ENCODE measurements around the gene SH2D1B.

DNA sequence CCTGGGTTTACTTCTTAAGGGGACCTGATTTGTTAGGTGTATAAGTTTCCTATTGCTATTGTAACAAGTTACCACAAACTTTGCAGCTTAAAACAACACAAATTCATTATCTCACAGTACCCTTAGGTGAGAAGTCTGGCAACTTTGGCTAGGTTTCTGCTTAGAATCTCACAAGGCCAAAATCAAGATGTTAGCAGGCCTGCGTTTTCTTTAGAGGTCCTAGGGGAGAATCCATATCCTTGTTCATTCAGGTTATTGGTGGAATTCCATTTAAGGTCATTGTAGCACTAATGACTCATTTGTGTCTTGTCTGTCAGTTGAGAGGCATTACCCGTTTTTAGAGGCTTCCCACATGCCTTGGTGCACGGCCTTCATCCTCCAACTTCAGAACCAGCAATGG is 8.2 kb upstream of the SH2D1B start:
- TF ChIP-seq, protein P1, sequence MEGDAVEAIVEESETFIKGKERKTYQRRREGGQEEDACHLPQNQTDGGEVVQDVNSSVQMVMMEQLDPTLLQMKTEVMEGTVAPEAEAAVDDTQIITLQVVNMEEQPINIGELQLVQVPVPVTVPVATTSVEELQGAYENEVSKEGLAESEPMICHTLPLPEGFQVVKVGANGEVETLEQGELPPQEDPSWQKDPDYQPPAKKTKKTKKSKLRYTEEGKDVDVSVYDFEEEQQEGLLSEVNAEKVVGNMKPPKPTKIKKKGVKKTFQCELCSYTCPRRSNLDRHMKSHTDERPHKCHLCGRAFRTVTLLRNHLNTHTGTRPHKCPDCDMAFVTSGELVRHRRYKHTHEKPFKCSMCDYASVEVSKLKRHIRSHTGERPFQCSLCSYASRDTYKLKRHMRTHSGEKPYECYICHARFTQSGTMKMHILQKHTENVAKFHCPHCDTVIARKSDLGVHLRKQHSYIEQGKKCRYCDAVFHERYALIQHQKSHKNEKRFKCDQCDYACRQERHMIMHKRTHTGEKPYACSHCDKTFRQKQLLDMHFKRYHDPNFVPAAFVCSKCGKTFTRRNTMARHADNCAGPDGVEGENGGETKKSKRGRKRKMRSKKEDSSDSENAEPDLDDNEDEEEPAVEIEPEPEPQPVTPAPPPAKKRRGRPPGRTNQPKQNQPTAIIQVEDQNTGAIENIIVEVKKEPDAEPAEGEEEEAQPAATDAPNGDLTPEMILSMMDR (conservative IDR thresholded peaks at IDR 0.05; ENCODE audit: low read depth in 2 of 2) = no peak
- TF ChIP-seq POLR2AphosphoS5 (IDR thresholded peaks at IDR 0.05; ENCODE audit: low read depth) (no peak), EZH2phosphoT487 (IDR thresholded peaks at IDR 0.05; ENCODE audit: unreplicated experiment) (no peak), JUNB (IDR thresholded peaks at IDR 0.05; ENCODE audit: unreplicated experiment) (no peak), EZH2 (IDR thresholded peaks at IDR 0.05; ENCODE audit: low read depth, unreplicated experiment) (no peak), CREB1 (CRISPR knock-in tag; IDR thresholded peaks at IDR 0.05; ENCODE audit: low read depth) (no peak), NANOG (IDR thresholded peaks at IDR 0.05; ENCODE audit: borderline replicate concordance) (no peak), STAT1 (IDR thresholded peaks at IDR 0.05; ENCODE audit: unreplicated experiment) (no peak), ZNF331 (CRISPR knock-in tag; IDR thresholded peaks at IDR 0.05; ENCODE audit: low read depth) (no peak)
- TF ChIP-seq, protein P2, sequence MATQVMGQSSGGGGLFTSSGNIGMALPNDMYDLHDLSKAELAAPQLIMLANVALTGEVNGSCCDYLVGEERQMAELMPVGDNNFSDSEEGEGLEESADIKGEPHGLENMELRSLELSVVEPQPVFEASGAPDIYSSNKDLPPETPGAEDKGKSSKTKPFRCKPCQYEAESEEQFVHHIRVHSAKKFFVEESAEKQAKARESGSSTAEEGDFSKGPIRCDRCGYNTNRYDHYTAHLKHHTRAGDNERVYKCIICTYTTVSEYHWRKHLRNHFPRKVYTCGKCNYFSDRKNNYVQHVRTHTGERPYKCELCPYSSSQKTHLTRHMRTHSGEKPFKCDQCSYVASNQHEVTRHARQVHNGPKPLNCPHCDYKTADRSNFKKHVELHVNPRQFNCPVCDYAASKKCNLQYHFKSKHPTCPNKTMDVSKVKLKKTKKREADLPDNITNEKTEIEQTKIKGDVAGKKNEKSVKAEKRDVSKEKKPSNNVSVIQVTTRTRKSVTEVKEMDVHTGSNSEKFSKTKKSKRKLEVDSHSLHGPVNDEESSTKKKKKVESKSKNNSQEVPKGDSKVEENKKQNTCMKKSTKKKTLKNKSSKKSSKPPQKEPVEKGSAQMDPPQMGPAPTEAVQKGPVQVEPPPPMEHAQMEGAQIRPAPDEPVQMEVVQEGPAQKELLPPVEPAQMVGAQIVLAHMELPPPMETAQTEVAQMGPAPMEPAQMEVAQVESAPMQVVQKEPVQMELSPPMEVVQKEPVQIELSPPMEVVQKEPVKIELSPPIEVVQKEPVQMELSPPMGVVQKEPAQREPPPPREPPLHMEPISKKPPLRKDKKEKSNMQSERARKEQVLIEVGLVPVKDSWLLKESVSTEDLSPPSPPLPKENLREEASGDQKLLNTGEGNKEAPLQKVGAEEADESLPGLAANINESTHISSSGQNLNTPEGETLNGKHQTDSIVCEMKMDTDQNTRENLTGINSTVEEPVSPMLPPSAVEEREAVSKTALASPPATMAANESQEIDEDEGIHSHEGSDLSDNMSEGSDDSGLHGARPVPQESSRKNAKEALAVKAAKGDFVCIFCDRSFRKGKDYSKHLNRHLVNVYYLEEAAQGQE (IDR thresholded peaks at IDR 0.05; ENCODE audit: unreplicated experiment) = no peak
- TF ChIP-seq, protein P3, sequence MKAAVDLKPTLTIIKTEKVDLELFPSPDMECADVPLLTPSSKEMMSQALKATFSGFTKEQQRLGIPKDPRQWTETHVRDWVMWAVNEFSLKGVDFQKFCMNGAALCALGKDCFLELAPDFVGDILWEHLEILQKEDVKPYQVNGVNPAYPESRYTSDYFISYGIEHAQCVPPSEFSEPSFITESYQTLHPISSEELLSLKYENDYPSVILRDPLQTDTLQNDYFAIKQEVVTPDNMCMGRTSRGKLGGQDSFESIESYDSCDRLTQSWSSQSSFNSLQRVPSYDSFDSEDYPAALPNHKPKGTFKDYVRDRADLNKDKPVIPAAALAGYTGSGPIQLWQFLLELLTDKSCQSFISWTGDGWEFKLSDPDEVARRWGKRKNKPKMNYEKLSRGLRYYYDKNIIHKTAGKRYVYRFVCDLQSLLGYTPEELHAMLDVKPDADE (IDR thresholded peaks at IDR 0.05) = no peak
- TF ChIP-seq, protein P4, sequence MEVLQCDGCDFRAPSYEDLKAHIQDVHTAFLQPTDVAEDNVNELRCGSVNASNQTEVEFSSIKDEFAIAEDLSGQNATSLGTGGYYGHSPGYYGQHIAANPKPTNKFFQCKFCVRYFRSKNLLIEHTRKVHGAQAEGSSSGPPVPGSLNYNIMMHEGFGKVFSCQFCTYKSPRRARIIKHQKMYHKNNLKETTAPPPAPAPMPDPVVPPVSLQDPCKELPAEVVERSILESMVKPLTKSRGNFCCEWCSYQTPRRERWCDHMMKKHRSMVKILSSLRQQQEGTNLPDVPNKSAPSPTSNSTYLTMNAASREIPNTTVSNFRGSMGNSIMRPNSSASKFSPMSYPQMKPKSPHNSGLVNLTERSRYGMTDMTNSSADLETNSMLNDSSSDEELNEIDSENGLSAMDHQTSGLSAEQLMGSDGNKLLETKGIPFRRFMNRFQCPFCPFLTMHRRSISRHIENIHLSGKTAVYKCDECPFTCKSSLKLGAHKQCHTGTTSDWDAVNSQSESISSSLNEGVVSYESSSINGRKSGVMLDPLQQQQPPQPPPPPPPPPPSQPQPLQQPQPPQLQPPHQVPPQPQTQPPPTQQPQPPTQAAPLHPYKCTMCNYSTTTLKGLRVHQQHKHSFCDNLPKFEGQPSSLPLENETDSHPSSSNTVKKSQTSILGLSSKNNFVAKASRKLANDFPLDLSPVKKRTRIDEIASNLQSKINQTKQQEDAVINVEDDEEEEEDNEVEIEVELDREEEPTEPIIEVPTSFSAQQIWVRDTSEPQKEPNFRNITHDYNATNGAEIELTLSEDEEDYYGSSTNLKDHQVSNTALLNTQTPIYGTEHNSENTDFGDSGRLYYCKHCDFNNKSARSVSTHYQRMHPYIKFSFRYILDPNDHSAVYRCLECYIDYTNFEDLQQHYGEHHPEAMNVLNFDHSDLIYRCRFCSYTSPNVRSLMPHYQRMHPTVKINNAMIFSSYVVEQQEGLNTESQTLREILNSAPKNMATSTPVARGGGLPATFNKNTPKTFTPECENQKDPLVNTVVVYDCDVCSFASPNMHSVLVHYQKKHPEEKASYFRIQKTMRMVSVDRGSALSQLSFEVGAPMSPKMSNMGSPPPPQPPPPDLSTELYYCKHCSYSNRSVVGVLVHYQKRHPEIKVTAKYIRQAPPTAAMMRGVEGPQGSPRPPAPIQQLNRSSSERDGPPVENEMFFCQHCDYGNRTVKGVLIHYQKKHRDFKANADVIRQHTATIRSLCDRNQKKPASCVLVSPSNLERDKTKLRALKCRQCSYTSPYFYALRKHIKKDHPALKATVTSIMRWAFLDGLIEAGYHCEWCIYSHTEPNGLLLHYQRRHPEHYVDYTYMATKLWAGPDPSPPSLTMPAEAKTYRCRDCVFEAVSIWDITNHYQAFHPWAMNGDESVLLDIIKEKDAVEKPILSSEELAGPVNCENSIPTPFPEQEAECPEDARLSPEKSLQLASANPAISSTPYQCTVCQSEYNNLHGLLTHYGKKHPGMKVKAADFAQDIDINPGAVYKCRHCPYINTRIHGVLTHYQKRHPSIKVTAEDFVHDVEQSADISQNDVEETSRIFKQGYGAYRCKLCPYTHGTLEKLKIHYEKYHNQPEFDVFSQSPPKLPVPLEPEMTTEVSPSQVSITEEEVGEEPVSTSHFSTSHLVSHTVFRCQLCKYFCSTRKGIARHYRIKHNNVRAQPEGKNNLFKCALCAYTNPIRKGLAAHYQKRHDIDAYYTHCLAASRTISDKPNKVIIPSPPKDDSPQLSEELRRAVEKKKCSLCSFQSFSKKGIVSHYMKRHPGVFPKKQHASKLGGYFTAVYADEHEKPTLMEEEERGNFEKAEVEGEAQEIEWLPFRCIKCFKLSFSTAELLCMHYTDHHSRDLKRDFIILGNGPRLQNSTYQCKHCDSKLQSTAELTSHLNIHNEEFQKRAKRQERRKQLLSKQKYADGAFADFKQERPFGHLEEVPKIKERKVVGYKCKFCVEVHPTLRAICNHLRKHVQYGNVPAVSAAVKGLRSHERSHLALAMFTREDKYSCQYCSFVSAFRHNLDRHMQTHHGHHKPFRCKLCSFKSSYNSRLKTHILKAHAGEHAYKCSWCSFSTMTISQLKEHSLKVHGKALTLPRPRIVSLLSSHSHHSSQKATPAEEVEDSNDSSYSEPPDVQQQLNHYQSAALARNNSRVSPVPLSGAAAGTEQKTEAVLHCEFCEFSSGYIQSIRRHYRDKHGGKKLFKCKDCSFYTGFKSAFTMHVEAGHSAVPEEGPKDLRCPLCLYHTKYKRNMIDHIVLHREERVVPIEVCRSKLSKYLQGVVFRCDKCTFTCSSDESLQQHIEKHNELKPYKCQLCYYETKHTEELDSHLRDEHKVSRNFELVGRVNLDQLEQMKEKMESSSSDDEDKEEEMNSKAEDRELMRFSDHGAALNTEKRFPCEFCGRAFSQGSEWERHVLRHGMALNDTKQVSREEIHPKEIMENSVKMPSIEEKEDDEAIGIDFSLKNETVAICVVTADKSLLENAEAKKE (CRISPR knock-in tag; IDR thresholded peaks at IDR 0.05) = no peak
